GM12878 (cell line): Measurements from ENCODE around the gene KLF11. TPM values are rescaled to one million over a fixed set of nuclear protein-coding genes. Genes with fewer than 3 reads are reported as not detected.

Experiments
- ATF2 ChIP-seq: IDR thresholded peaks from 2 replicates; pipeline ENCODE4 v1.6.1; 2012; ENCODE audit warnings: low read length, inconsistent platforms
- BACH1 ChIP-seq: fragments of 450-650 bp; IDR thresholded peaks from 2 replicates; pipeline ENCODE4 v1.6.1; 2017; ENCODE audit warnings: mild to moderate bottlenecking, borderline replicate concordance
- CUX1 ChIP-seq: IDR thresholded peaks from 2 replicates; pipeline ENCODE4 v1.6.1; 2012; ENCODE audit warnings: improper control_type of control experiment, low read depth, low read length; ENCODE audit not compliant: insufficient replicate concordance
- IKZF1 ChIP-seq: fragments of 450-650 bp; conservative IDR thresholded peaks from 2 replicates; pipeline ENCODE4 v1.6.1; 2017; ENCODE audit warnings: antibody characterized with exemption, mild to moderate bottlenecking
- KAT2A ChIP-seq: conservative IDR thresholded peaks from 2 replicates; pipeline ENCODE4 v1.6.1; 2011; ENCODE audit warnings: low read depth, low read length; ENCODE audit not compliant: control insufficient read depth
- PBX3 ChIP-seq: IDR thresholded peaks from 2 replicates; pipeline ENCODE4 v1.6.1; 2011; ENCODE audit warnings: mild to moderate bottlenecking, low read depth, low read length, moderate library complexity; ENCODE audit not compliant: insufficient replicate concordance
- POU2F2 ChIP-seq: IDR thresholded peaks from 3 replicates; pipeline ENCODE4 v1.6.1; 2011; ENCODE audit warnings: low read depth, mild to moderate bottlenecking, low read length, borderline replicate concordance
- SUPT20H ChIP-seq: IDR thresholded peaks from 2 replicates; pipeline ENCODE4 v1.6.1; 2011; ENCODE audit warnings: low read depth, mild to moderate bottlenecking, low read length, moderate library complexity, borderline replicate concordance; ENCODE audit not compliant: control insufficient read depth
- YY1 ChIP-seq: IDR thresholded peaks from 2 replicates; pipeline ENCODE4 v1.6.1; 2011; ENCODE audit warnings: low read depth, mild to moderate bottlenecking, low read length
- ZSCAN29 ChIP-seq: fragments of 450-650 bp; IDR thresholded peaks from 2 replicates; pipeline ENCODE4 v1.6.1; 2017; ENCODE audit warnings: mild to moderate bottlenecking, moderate library complexity
- polyA plus RNA-seq, 11 experiments: library from polyadenylated mRNA; depleted of rRNA in 4 of 11; unstranded in 6 of 11; stranded (reverse) in 5 of 11; fragments of >200 nt; fragmentation: Nextera tagmentation in 4 of 11; fragmentation: Illumina TruSeq in 1 of 11; extraction: Ambion mirVana in 4 of 11; extraction: Trizol in 1 of 11; gene quantifications; 1 replicate in 1 of 11; 2 replicates in 10 of 11; pipeline versions ENCODE4 v1.2.1 to v1.2.3, GENCODE V29; 2011 to 2016; ENCODE audit warnings: inconsistent platforms in 2 of 11, missing spikeins in 2 of 11, low read depth in 1 of 11
- total RNA-seq, 4 experiments: library from RNA; depleted of rRNA in 3 of 4; stranded (reverse); fragments of >200 nt in 3 of 4; fragmentation: Illumina TruSeq in 1 of 4; extraction: Trizol in 1 of 4; gene quantifications; 2 replicates each; pipeline versions ENCODE4 v1.2.1 to v1.2.3, GENCODE V29; 2013 to 2021

Gene KLF11
- total and polyA plus RNA-seq, 10 of the 15 experiments (the other 5 are each of a cell fraction or from before 2014, with no cell fraction given): 0.03 to 0.54 (median 0.14) TPM; not detected in 1

GRCh38 chr2:10083692-10084211 lies 40.4 kb downstream of the KLF11 start (continued):
- TF ChIP-seq CUX1 (peak; percentile 13), PBX3 (peak; percentile 28), BACH1 (no peak), ZSCAN29 (no peak), YY1 (no peak), SUPT20H (no peak), ATF2 (0 out of 2 replicates have a peak, but pooled peaks have one; percentile 23), IKZF1 (peak; percentile 63), POU2F2 (peak; percentile 99), KAT2A (no peak)
